Ovary (tissue), 3 donors: ENCODE data around the gene MAOB.

Source experiments
- POLR2A ChIP-seq: fragments of 450-650 bp; IDR thresholded peaks from one replicate; pipeline ENCODE4 v1.6.1; 2017; ENCODE audit warnings: antibody characterized with exemption, mild to moderate bottlenecking, moderate library complexity
- TF ChIP-seq, protein P1 (sequence below), 3 donors: fragments of 450-650 bp in 2 of 3; fragments of 200-600 bp in 1 of 3; IDR thresholded peaks; one replicate each; pipeline versions ENCODE4 v1.5.1 to v1.8.0; 2016 to 2022; ENCODE audit warnings: antibody characterized with exemption in 3 of 3, mild to moderate bottlenecking in 1 of 3
- donor health status: DM: no; HTN: no; CAD: no.

DNA sequence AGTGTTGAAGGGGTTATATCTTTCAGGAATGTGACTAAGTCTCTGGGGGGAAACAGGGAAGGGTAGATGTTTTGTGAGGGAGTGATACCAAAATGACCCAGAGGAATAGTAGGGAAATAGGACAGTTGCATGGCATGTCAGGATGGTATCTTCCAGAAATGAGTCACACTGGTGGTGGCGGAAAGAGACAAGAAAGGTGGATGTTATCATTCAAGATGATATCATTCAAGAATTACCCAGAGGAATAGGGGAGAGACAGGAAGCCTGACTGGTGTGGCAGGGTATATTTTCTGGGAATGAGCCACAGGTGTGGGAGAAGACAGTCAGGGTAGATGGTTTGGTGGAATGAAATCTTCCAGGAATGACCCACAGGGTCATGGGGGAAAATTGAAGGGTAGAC, 165.1 kb downstream of the MAOB start:
- TF ChIP-seq, protein P1, sequence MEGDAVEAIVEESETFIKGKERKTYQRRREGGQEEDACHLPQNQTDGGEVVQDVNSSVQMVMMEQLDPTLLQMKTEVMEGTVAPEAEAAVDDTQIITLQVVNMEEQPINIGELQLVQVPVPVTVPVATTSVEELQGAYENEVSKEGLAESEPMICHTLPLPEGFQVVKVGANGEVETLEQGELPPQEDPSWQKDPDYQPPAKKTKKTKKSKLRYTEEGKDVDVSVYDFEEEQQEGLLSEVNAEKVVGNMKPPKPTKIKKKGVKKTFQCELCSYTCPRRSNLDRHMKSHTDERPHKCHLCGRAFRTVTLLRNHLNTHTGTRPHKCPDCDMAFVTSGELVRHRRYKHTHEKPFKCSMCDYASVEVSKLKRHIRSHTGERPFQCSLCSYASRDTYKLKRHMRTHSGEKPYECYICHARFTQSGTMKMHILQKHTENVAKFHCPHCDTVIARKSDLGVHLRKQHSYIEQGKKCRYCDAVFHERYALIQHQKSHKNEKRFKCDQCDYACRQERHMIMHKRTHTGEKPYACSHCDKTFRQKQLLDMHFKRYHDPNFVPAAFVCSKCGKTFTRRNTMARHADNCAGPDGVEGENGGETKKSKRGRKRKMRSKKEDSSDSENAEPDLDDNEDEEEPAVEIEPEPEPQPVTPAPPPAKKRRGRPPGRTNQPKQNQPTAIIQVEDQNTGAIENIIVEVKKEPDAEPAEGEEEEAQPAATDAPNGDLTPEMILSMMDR (IDR thresholded peaks at IDR 0.05), result no peak
- no peak for TF ChIP-seq POLR2A
